ENCODE results near the gene C1QTNF9B. TPM values are rescaled to one million over a fixed set of nuclear protein-coding genes. Genes with fewer than 3 reads are reported as not detected.

The C1QTNF9B gene
- total and polyA plus RNA-seq, 2 of the 13 experiments (the other 11 are each of a cell fraction or from before 2014, with no cell fraction given) = not detected

DNA sequence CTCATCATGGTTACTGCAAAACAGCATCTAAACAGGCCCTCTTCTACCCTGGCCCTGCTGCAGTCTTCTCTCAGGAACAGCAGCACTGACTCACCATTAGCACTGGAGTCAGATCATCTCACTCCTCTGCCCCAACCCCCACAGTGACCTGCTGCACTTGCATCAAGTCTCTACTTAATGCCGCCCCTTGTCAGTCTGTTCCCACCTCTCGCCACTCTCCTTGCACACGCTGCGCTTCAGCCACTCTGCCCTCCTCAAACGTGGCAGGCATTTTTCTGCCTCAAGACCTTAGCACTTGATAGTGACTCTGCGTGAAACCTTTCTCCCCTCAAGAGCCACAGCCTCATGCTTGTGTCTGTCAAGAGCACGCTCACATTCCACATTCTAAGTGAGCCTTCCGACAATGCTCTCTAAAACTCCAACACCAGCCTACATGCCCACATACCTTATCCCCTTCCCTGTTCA lies 30.2 kb downstream of the C1QTNF9B start:
- CTCF ChIA-PET (ENCODE audit: low intra/inter-chr PET ratio, low total read pairs) = no interaction called here
- no peak overlapping the region for H3K9ac ChIP-seq (ENCODE audit: insufficient read depth, low read depth, low read length)
- POLR2A ChIA-PET = no interaction called here
- BruUV-seq (replicated peaks) = no TSS peak
- no peaks in the 10 kb centered on the region for H3K27me3 ChIP-seq (ENCODE audit: control insufficient read depth in 1 of 2, insufficient read depth in 2 of 2, low read length in 2 of 2)
- H3K36me3 ChIP-seq (replicated peaks in 1 of 2; ENCODE audit: control insufficient read depth in 1 of 2, insufficient read depth in 2 of 2, low read length in 2 of 2) = 0 out of 5 replicates have a peak, but pooled peaks cover 0 to 4% of the 10 kb centered on the region in 2 experiments
- intact Hi-C loops (cut with micrococcal nuclease; ENCODE audit: unreplicated experiment) = no loop called here
- ATAC-seq (no peak), DNase-seq (ENCODE audit: low spot score) (no peak), FAIRE-seq (no peak)
- H3K4me2 ChIP-seq (ENCODE audit: low read depth, low read length) = no peak overlapping the region
- H3K4me1 ChIP-seq (ENCODE audit: insufficient read depth, low read length) = peaks cover 11% of the 10 kb centered on the region; the same call in 1 of the 2 replicates
- H2AFZ ChIP-seq (ENCODE audit: low read length) = no peak overlapping the region
- in situ Hi-C loops (cut with HindIII; ENCODE audit: extremely low pct_ligation_motif_present, low pct_unique_long_range_greater_than_20kb) = loop anchor here (5.0 kb wide), 1 partner anchor 150 kb away; no protein-coding TSS in a partner anchor
- H3K9me3 ChIP-seq (ENCODE audit: low read length) = no peaks in the 10 kb centered on the region
- WGBS (ENCODE audit: low lambda C conversion rate) = 95% methylated on average over 8 of the region's 8 CpGs
- H3K79me2 ChIP-seq (ENCODE audit: insufficient read depth, low read length) = no peaks in the 10 kb centered on the region
- H3K27ac ChIP-seq (ENCODE audit: extremely low read length, insufficient read depth, low read length) = no peak overlapping the region
- TF ChIP-seq GLI4 (CRISPR knock-in tag; IDR thresholded peaks at IDR 0.05; ENCODE audit: borderline replicate concordance) = no peak
- no peak overlapping the region for H3K4me3 ChIP-seq (replicated peaks in 1 of 3; ENCODE audit: insufficient read depth in 1 of 3, low read depth in 2 of 3, low read length in 3 of 3)
- H4K20me1 ChIP-seq (ENCODE audit: insufficient read depth, low read length) = no peaks in the 10 kb centered on the region

DNA sequence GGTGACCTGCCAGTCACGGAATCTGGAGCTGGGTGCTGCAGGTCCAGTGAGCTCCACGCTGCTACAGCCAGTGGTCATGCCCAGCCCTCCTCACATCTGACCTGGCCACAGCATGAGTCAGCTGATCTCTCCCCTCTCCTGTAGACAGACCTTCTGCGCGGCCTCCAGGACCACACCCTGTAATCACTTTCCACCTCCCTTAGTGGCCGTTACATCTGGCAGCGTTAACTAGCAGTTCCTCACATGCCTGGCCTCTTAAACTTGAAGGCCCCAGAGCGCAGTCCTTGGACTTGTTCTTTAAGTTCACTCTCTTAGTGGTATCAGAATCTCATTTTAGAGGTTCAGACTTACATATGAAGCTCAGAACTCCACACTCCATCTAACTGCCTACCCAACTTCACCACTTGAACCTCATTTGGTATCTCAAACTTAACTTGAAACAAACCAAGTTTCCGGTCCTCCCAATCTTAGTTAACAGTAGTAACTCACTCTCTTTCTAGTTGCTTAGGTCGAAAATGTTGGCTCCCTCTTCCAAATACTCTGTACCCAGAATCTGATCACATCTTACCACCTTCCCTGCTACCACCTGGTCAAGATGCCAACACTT lies 30.8 kb downstream of the C1QTNF9B start:
- FAIRE-seq (no peak), DNase-seq (ENCODE audit: low spot score) (no peak), ATAC-seq (no peak)
- Histone ChIP-seq H3K27ac (ENCODE audit: extremely low read length, insufficient read depth, low read length) (no peak overlapping the region), H3K9ac (ENCODE audit: insufficient read depth, low read depth, low read length) (no peak overlapping the region), H3K79me2 (ENCODE audit: insufficient read depth, low read length) (no peaks in the 10 kb centered on the region), H2AFZ (ENCODE audit: low read length) (no peak overlapping the region), H3K36me3 (replicated peaks in 1 of 2; ENCODE audit: control insufficient read depth in 1 of 2, insufficient read depth in 2 of 2, low read length in 2 of 2) (peaks cover 0 to 4% of the 10 kb centered on the region in 2 experiments; a peak in 1 of 5 replicates), H3K4me3 (replicated peaks in 1 of 3; ENCODE audit: insufficient read depth in 1 of 3, low read depth in 2 of 3, low read length in 3 of 3) (no peak overlapping the region), H3K27me3 (ENCODE audit: control insufficient read depth in 1 of 2, insufficient read depth in 2 of 2, low read length in 2 of 2) (no peaks in the 10 kb centered on the region), H4K20me1 (ENCODE audit: insufficient read depth, low read length) (no peaks in the 10 kb centered on the region), H3K4me2 (ENCODE audit: low read depth, low read length) (no peak overlapping the region), H3K4me1 (ENCODE audit: insufficient read depth, low read length) (peaks cover 11% of the 10 kb centered on the region; the same call in 1 of the 2 replicates), H3K9me3 (ENCODE audit: low read length) (no peaks in the 10 kb centered on the region)
- WGBS (ENCODE audit: low lambda C conversion rate) = 92% methylated on average over 9 of the region's 9 CpGs
- in situ Hi-C loops (cut with HindIII; ENCODE audit: extremely low pct_ligation_motif_present, low pct_unique_long_range_greater_than_20kb) = loop anchor here (5.0 kb wide), 1 partner anchor 149 kb away; no protein-coding TSS in a partner anchor
- POLR2A ChIA-PET = no interaction called here
- intact Hi-C loops (cut with micrococcal nuclease; ENCODE audit: unreplicated experiment) = no loop called here
- CTCF ChIA-PET (ENCODE audit: low intra/inter-chr PET ratio, low total read pairs) = no interaction called here
- BruUV-seq (replicated peaks) = no TSS peak
- no peak for TF ChIP-seq RFXAP (CRISPR knock-in tag; IDR thresholded peaks at IDR 0.05; ENCODE audit: borderline replicate concordance)
- no peak for TF ChIP-seq CBFB (CRISPR knock-in tag; IDR thresholded peaks at IDR 0.05)
- TF ChIP-seq SALL2 (CRISPR knock-in tag; IDR thresholded peaks at IDR 0.05) = no peak
- TF ChIP-seq KDM5B (CRISPR knock-in tag; IDR thresholded peaks at IDR 0.05; ENCODE audit: borderline replicate concordance) = no peak
- TF ChIP-seq, protein P1, sequence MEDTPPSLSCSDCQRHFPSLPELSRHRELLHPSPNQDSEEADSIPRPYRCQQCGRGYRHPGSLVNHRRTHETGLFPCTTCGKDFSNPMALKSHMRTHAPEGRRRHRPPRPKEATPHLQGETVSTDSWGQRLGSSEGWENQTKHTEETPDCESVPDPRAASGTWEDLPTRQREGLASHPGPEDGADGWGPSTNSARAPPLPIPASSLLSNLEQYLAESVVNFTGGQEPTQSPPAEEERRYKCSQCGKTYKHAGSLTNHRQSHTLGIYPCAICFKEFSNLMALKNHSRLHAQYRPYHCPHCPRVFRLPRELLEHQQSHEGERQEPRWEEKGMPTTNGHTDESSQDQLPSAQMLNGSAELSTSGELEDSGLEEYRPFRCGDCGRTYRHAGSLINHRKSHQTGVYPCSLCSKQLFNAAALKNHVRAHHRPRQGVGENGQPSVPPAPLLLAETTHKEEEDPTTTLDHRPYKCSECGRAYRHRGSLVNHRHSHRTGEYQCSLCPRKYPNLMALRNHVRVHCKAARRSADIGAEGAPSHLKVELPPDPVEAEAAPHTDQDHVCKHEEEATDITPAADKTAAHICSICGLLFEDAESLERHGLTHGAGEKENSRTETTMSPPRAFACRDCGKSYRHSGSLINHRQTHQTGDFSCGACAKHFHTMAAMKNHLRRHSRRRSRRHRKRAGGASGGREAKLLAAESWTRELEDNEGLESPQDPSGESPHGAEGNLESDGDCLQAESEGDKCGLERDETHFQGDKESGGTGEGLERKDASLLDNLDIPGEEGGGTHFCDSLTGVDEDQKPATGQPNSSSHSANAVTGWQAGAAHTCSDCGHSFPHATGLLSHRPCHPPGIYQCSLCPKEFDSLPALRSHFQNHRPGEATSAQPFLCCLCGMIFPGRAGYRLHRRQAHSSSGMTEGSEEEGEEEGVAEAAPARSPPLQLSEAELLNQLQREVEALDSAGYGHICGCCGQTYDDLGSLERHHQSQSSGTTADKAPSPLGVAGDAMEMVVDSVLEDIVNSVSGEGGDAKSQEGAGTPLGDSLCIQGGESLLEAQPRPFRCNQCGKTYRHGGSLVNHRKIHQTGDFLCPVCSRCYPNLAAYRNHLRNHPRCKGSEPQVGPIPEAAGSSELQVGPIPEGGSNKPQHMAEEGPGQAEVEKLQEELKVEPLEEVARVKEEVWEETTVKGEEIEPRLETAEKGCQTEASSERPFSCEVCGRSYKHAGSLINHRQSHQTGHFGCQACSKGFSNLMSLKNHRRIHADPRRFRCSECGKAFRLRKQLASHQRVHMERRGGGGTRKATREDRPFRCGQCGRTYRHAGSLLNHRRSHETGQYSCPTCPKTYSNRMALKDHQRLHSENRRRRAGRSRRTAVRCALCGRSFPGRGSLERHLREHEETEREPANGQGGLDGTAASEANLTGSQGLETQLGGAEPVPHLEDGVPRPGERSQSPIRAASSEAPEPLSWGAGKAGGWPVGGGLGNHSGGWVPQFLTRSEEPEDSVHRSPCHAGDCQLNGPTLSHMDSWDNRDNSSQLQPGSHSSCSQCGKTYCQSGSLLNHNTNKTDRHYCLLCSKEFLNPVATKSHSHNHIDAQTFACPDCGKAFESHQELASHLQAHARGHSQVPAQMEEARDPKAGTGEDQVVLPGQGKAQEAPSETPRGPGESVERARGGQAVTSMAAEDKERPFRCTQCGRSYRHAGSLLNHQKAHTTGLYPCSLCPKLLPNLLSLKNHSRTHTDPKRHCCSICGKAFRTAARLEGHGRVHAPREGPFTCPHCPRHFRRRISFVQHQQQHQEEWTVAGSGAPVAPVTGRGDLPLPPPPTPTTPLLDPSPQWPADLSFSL (CRISPR knock-in tag; IDR thresholded peaks at IDR 0.05) = no peak
- no peak for TF ChIP-seq TCF7L2 (IDR thresholded peaks at IDR 0.05; ENCODE audit: low read depth, low read length)
- TF ChIP-seq, protein P2, sequence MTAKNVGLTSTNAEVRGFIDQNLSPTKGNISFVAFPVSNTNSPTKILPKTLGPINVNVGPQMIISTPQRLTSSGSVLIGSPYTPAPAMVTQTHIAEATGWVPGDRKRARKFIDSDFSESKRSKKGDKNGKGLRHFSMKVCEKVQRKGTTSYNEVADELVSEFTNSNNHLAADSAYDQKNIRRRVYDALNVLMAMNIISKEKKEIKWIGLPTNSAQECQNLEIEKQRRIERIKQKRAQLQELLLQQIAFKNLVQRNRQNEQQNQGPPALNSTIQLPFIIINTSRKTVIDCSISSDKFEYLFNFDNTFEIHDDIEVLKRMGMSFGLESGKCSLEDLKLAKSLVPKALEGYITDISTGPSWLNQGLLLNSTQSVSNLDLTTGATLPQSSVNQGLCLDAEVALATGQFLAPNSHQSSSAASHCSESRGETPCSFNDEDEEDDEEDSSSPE (CRISPR knock-in tag; IDR thresholded peaks at IDR 0.05) = no peak
- TF ChIP-seq ZSCAN30 (CRISPR knock-in tag; IDR thresholded peaks at IDR 0.05) = no peak
- no peak for TF ChIP-seq KAT2B (IDR thresholded peaks at IDR 0.05; ENCODE audit: borderline replicate concordance, low read depth, low read length)
- TF ChIP-seq NFKBIZ (CRISPR knock-in tag; IDR thresholded peaks at IDR 0.05) = no peak

Measured in HepG2 (cell line).